ENCODE measurements around the gene C2orf76.

Gene C2orf76

GRCh38 chr2:119333833-119334232, 32.8 kb downstream of the C2orf76 start:
- no peak for DNase-seq

GRCh38 chr2:119333360-119333759, 33.3 kb downstream of the C2orf76 start:
- no peak for DNase-seq

DNA sequence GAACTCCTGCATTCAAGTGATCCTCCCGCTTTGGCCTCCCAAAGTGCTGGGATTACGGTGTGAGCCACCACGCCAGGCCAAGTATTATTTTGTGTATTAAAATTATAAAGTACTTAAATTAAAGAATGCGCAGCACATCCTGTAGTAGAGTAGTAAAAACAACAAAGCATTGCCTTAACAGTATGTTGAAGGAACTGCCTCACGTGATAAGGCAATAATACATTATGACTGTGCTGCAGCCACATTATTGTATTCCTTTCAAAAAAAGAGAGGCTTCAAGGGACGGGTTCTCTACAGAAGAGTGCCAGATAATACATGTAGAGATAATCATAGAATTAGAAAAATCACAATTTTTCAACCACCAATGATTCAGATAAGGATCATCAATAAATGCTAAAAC, 33.7 kb downstream of the C2orf76 start:
- DNase-seq = no peak

DNA sequence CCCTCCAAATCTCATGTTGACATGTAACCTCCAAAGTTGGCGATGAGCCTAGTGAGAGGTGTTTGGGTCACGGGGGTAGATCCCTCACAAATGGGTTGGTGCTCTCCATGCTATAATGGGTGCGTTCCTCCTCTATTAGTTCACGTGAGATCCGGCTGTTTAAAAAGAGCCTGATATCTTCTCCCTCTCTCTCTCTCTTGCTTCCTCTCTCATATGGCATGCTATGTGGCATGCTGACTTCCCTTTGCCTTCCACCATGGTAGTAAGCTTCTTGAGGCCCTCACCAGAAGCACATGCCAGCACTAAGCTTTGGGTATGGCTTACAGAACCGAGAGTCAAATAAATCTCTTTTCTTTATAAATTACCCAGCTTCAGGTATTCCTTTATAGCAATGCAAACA, 39.2 kb downstream of the C2orf76 start:
- DNase-seq = no peak

- no peak for DNase-seq
Observed at GRCh38 chr2:119326938-119327337, 39.7 kb downstream of the C2orf76 start.

GRCh38 chr2:119324685-119325270, 41.9 kb downstream of the C2orf76 start:
- no peak for DNase-seq

- no peak for DNase-seq
Observed at GRCh38 chr2:119323459-119323858, 43.2 kb downstream of the C2orf76 start.

GRCh38 chr2:119319593-119319992, 47.0 kb downstream of the C2orf76 start:
- no peak for DNase-seq

- no peak for DNase-seq
Observed at GRCh38 chr2:119317554-119317953, 49.1 kb downstream of the C2orf76 start.

DNA sequence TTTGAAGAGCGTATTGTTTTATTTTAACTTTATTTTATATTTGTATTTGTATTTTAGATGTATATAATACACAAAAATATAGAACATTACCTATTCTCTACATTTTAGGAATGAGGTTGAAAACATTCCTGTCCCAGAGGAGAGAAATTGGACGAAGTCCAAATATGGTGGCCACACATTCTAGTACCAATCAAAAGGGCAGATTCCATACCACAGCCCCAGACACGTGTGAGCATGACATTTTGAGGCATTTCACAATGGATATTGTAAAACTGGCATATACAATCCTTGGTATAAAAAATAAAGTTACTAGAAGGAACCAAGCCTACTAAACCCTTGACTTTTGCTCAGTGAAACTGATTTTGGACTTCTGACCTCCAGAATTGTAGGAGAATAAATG, 50.6 kb downstream of the C2orf76 start:
- DNase-seq = no peak

- no peak for DNase-seq
Observed at GRCh38 chr2:119315241-119315925, 51.3 kb downstream of the C2orf76 start.

GRCh38 chr2:119311831-119312230, 54.8 kb downstream of the C2orf76 start:
- no peak for DNase-seq

DNA sequence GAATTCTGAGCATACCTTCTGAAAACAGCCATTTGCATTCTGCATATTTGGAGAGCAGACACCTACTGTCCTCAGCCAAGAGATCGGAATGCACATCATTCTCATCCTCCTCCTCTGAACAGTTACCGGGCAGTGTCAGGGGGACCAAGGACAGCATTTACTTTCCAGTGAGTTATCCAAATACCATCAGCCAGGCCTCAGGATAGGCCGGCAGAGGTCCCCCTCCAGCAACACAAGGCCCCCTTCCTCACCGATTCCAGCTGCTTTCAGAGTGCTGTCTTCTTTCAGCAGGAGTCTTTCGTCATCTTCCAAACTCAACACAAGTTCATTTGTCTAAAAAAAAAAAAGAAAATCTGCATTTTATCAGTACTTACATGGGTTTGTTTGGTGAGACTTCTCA, 55.3 kb downstream of the C2orf76 start:
- no peak for DNase-seq

DNA sequence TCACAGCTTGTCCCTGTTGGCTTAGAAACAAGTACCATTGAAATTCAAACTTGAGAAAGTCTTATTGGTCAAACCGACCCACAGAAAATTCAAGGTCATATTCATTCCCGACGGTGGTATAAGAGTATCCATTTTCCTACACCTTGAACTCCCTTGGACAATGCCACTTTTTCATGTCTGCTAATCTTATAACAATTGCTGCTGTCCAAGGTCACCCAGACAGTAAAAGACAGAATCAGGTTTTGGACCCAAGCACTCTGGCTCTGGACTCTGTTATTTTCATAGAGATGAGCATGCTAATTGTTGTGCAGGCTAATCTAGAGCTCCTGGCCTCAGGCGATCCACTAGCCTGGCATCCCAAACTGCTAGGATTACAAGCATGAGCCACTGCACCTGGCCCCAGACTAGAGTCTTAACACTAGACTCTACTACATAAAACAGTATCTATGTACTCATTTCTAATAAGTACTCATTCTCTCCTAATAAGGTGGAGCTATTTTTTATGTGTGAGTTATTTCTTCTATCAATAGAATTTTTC, 57.8 kb downstream of the C2orf76 start:
- DNase-seq = no peak

DNA sequence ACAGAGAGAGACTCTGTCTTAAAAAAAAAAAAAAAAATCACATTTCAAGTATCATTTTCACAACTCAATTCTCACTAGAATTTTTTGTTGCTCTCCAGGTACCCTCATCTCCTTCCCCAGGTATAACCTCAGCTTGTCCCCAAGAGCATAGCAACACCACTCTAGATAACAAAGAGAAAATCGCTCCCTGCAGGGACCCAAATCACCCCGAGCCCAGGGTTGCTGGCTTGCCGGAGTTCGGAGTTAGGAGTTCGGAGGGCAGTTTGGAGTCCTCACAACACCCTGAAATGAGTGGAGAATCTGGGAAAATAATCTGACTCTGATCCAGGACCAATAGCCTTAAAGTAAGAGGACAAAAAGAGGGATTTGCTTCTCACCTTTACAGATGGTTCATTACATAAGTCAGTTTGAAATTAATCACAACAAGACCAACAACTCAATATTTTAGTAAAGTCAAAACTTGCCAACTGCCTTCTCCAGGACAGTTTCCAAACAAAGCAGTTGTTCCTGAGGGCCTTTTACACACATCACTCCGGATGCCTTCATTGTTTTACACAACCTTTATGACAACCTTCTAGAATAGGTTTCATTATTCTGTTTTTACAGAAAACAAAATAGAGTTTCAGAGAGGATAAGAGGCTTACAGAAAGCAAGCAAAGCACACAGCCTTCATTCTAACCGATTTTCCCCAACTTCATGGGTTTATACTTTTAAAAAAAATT, 59.1 kb downstream of the C2orf76 start:
- DNase-seq = no peak

GRCh38 chr2:119306196-119306590, 60.4 kb downstream of the C2orf76 start:
- DNase-seq = no peak

DNA sequence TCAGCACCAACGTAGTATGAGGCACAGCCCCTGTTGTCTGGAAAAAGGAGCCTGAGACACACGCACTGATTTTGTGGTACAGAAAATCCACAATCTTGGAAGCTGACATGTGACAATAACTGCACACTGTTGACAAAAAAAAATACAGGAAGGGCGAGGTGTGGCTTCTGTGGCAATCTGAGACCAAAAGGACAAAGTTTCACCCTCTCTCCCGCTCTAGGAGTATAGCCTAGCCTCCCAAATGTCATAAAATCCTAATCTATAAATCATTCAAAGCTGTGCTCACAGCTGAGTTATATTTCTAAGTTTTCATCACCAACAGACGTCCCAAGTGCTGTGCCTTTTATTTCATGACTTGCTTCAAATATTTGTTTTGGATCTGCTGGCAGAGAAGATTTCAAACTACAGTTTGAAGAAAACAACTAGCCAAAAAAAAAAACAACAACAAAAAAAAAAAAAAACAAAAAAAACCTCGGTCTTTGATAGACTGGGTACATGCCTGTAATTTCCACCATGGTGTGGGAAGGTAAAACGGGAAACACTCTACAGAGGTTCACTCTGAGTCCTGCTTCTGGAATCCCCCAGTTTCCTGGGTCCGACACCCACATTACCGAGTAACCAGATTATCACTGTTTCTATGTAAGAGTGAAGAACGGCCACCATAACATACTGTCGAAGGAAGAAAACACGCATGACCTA, 61.0 kb downstream of the C2orf76 start:
- no peak for DNase-seq

DNA sequence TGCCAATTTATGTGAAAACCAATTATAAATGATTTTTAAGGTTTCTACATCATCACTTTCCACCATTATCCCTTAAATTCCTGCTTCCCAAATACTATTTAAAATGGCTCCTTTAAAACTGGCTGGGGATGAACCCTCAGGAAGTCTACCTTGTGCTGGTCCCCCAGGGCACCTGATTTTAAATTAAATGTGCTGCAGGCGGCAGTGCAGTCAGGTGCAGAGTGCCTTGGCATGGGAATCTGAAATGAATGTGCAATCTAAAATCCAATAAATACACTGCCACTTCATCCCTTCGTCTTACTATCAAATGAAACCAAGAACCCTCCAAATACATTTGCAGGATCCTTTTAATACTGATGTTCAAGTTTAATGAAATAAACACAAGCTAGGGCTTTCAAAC, 61.8 kb downstream of the C2orf76 start:
- no peak for DNase-seq

- DNase-seq = no peak
Observed at GRCh38 chr2:119301413-119301812, 65.2 kb downstream of the C2orf76 start.

DNA sequence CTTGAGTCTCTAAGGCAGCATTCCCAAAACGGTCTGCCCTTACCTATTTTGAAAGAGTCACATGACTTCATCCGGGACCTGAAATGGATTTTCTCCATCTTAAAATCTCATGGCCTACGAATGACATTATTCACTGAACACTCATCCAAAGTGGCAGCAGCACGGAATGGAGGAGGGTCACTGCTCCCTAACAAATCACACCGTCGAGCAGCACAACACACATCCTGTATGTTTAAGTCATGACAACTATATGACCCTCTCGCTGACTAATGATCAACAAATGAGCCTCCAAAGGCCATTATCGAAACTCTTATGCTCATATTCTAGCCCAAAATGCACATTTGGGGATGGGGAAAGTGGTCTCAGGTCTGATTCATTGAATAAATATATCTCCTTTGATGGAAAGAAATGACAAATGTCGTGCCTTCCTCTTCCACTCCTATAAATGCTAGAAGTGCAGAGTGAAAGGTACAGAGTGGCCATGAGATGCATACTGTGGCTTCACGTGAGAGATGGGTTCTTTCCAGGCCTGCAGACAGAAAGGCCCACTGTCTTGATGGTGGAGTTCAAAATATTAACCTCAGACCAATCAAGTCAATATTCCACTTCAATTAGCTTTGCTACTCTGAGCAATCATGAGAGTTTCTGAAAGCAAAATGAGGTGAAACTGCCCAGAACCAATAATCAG, 70.8 kb downstream of the C2orf76 start:
- no peak for DNase-seq

- no peak for DNase-seq
Observed at GRCh38 chr2:119294671-119295070, 72.0 kb downstream of the C2orf76 start.

- no peak for DNase-seq
Observed at GRCh38 chr2:119293900-119294299, 72.7 kb downstream of the C2orf76 start.

DNA sequence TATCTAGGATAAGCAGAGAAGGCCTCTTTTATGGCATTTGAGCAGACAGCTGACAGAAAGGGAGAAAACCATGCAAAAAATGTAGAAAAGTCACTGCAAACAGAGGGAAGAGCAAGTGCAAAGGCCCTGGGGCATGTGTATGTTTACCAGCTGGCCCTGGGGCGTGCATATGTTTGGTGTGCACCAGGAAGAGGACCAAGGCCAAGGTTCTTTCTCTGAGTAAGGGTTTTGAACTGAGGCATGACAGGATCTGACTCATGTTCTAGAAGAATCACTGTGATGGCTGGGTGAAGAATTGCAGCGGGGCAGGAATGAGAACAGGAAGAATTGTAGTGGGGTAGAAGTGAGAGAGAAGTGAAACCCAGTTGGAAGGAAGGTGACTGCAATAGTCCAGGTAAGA, 73.4 kb downstream of the C2orf76 start:
- no peak for DNase-seq
